Transverse colon (tissue), 4 donors: ENCODE measurements around the gene ATRX.

Experiments
- CTCF ChIP-seq, 5 experiments: fragments of 200-600 bp in 3 of 5; fragments of 450-650 bp in 2 of 5; sonication (generic) in 3 of 5; IDR thresholded peaks; 1 replicate in 2 of 5; 2 replicates in 3 of 5; pipeline ENCODE4 v1.5.1; 2016 to 2017; ENCODE audit warnings: antibody characterized with exemption in 5 of 5, inconsistent platforms in 3 of 5, mild to moderate bottlenecking in 2 of 5, moderate library complexity in 1 of 5
- POLR2A ChIP-seq: fragments of 450-650 bp; IDR thresholded peaks from one replicate; pipeline ENCODE4 v1.6.1; 2016; ENCODE audit warnings: antibody characterized with exemption, mild to moderate bottlenecking, moderate library complexity
- POLR2AphosphoS5 ChIP-seq, 3 donors: sonication (generic); formaldehyde crosslinking; IDR thresholded peaks; one replicate each; pipeline ENCODE4 v1.6.1; 2016; ENCODE audit warnings: antibody characterized with exemption in 3 of 3

DNA sequence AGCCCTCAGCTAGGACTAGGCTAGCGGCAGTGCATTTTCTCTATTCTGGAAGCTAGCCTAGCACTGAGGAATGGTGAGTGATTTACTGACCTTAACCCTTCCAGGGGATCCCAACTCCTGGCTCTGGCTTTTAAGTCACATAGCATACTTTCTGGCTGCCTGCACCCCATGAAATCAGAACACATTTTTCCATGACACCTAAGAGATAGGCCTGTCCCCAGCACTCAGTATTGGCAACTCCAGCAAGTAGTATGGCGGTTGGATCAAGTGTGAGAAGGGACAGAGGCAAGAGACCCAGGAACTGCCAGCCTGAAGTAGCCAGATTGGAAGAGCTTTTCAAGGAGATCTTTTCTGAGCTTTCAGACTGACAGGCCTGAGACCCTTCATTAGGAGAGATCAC, 330.6 kb downstream of the ATRX start:
- TF ChIP-seq CTCF (IDR thresholded peaks at IDR 0.05) (no peak), POLR2AphosphoS5 (IDR thresholded peaks at IDR 0.05) (no peak), POLR2A (no peak)
